IgD-negative memory B cell (primary cell): ENCODE data around the gene SLTM. TPM values are rescaled to one million over a fixed set of nuclear protein-coding genes. Genes with fewer than 3 reads are reported as not detected.

Source experiments
- H3K27ac Mint-ChIP-seq, 3 donors: one replicate each; pipeline ENCODE4 v1.8.0; 2020 to 2022; ENCODE audit warnings: mild to moderate bottlenecking in 3 of 3, mixed read lengths in 3 of 3, moderate library complexity in 1 of 3
- H3K27me3 Mint-ChIP-seq: one replicate; pipeline ENCODE4 v1.8.0; 2021; ENCODE audit warnings: mixed read lengths
- H3K36me3 Mint-ChIP-seq: one replicate; pipeline ENCODE4 v1.8.0; 2020; ENCODE audit warnings: mild to moderate bottlenecking, mixed read lengths
- H3K4me1 Mint-ChIP-seq, 3 donors: one replicate each; pipeline ENCODE4 v1.8.0; 2020 to 2022; ENCODE audit warnings: mixed read lengths in 3 of 3, mild to moderate bottlenecking in 1 of 3
- H3K4me3 Mint-ChIP-seq, 4 donors: one replicate each; pipeline ENCODE4 v1.8.0; 2020 to 2022; ENCODE audit warnings: mild to moderate bottlenecking in 4 of 4, mixed read lengths in 4 of 4, moderate library complexity in 3 of 4
- H3K9me3 Mint-ChIP-seq, 3 donors: one replicate each; pipeline ENCODE4 v1.8.0; 2020 to 2021; ENCODE audit warnings: mixed read lengths in 3 of 3, mild to moderate bottlenecking in 1 of 3
- polyA plus RNA-seq: library from polyadenylated mRNA; unstranded; fragments of 300-500 nt; fragmentation: Illumina TruSeq; gene quantifications from one replicate; pipeline ENCODE4 v1.2.3, GENCODE V29; 2021

SLTM gene
- 104 TPM for polyA plus RNA-seq

DNA sequence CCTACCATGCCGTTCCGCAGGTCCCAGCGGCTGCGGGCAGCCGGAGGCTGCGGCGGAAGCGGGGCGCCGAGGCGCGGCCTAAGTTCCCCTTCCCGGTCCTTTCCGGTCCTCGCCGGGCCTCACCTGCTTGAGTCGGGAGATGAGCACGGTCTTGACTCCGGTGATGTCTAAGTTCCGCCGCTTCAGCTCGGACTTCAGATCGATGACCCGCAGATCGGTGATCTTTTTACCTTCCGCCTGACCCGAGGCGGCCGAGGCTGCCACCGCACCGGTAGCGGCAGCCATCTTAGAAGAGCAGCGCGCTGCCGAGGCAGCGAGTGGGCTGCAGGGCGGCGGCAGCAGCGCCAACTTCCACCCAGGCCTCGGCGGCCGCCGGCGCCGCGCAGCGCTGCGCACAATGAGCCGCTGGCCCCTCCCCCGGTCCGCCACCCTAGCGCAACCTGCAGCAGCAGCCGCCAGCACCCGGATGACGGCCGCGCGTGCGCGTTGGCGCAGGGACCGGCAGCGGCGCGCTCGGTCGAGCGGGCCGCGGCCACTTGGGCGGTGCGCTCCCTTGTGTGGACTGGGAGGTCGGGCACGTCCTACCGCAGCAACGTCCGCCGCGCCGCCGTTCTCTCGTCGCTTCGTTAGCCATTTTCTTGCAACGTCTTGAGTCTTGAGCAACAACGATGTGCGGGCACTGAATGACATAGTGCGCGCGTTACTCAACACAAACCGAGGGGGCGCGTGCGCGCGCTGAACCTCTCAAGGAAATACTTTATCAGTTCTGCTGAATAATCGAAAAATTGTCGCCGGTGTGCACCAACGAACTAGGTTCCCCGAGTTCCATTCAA lies at the start of gene SLTM:
TSS of gene SLTM (minus strand) at position 399 of the 833 bp plus-strand sequence. CDS start at position 285, 114 bp downstream.
- H3K27me3 Mint-ChIP-seq: no peaks in the 10 kb centered on the region
- H3K9me3 Mint-ChIP-seq: no peaks in the 10 kb centered on the region
- no peaks in the 10 kb centered on the region for H3K36me3 Mint-ChIP-seq
- peak within 1 kb of the TSS; percentile 88 to 99 (median 98) for H3K4me3 Mint-ChIP-seq
- H3K27ac Mint-ChIP-seq: peak within 1 kb of the TSS; percentile 90 to 100 (median 99)
- H3K4me1 Mint-ChIP-seq: peaks cover 21 to 22% (median 22%) of the 10 kb centered on the region in 3 donors

DNA sequence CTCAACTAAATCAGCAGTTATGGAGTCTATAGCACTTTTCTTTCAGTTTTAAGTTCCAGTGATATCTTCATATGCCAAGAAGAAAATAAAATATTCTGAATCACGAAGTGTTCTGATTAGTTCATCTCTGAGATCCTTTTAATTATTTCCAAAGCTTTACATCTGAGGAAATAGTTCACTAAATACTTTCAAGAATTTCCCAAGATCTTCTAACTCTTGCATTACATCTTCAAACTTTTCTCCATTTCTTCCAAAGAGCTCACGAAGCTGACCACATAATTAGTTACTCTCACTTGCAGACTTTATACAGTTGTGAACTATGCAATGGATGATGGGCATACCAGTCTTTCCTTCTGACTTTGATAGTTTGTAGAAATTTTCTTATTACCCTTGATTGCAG lies 49.8 kb upstream of the SLTM start:
- no peak overlapping the region for H3K27ac Mint-ChIP-seq
- H3K4me1 Mint-ChIP-seq: peaks cover 26 to 33% (median 27%) of the 10 kb centered on the region in 3 donors
- peak overlapping the region in 1 of 4 donors; percentile 25 for H3K4me3 Mint-ChIP-seq
- H3K27me3 Mint-ChIP-seq: no peaks in the 10 kb centered on the region
- H3K36me3 Mint-ChIP-seq: no peaks in the 10 kb centered on the region
- H3K9me3 Mint-ChIP-seq: peaks cover 0 to 3% (median 0%) of the 10 kb centered on the region in 3 donors

DNA sequence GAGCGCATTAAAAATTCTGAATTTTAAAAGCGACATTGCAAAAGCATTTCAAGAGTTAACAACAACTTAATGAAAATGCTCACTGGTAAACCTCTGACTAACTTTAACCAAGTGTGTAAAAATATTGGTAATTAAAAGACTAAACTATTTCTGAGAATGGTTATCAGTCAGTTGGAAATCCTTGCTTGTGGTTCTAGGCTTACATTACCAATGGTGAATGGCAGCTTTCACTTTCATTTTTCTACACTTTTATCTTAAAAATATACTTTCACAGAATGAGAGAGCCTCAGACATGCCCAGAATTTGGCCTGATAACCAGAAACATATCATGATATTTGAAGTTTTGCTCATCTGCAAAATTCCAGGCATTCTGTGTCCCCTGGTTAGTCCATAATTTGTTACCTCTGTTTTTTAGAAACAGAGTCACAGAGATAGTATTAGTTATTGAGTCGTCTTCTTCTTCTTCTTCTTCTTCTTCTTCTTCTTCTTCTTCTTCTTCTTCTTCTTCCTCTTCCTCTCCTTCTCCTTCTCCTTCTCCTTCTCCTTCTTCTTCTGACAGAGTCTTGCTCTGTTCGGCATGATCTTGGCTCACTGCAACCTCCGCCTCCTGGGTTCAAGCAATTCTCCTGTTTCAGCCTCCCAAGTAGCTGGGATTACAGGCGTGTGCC lies 48.5 kb upstream of the SLTM start:
- Mint-ChIP-seq H3K4me1 (peaks cover 28 to 34% (median 29%) of the 10 kb centered on the region in 3 donors), H3K36me3 (no peaks in the 10 kb centered on the region), H3K27ac (peak overlapping the region in 2 of 3 donors; percentile 65 to 81), H3K4me3 (peak overlapping the region; percentile 52 to 79 (median 58)), H3K9me3 (no peaks in the 10 kb centered on the region), H3K27me3 (no peaks in the 10 kb centered on the region)

DNA sequence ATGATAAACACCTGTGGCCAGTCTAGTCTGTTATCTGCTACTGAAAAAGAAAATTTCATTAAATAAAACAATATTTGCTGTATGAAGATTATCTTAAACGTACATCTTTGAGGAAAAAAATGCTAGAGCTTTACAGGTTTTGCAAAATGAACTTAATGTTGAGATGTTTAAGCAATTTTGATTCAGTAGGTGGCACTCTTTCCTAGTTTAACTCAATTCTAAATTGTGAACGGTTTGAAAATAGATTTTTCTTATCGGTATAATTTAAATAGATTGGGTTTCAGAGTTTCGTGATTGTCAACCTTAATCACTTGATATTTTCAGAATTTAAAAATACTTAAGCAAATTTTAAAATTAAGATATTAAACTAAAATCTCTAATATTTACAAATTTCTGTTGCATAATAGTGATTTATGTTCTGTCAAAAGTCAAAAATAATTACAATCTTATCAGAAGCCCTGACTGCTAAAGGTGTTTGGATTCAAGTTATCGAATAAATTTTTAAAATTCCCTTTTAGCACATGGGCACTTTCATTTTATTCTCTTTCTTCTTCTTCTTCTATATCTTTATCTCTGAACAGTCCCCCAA lies 47.0 kb upstream of the SLTM start:
- Mint-ChIP-seq H3K36me3 (no peaks in the 10 kb centered on the region), H3K4me3 (peak overlapping the region; percentile 54 to 90 (median 74)), H3K27ac (peak overlapping the region in 2 of 3 donors; percentile 90 to 96), H3K4me1 (peaks cover 37 to 45% (median 38%) of the 10 kb centered on the region in 3 donors), H3K27me3 (no peaks in the 10 kb centered on the region), H3K9me3 (no peaks in the 10 kb centered on the region)

DNA sequence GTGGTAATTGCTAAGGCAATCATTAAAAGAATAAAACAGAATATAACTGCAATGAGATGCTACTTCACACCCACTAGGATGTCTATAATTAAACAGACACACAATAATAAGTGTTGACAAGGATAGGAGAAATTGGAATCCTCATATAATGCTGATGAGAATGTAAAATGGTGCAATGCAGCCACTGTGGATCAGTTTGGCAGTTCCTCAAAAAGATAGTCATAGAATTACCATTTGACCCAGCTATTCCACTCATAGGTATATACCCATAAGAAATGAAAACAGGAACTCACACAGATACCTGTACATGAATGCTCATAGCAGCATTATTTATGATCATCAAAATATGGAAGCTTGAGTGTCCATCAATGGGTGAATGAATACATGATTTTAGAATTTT lies 44.4 kb upstream of the SLTM start:
- peaks cover 47 to 58% (median 48%) of the 10 kb centered on the region in 3 donors for H3K4me1 Mint-ChIP-seq
- no peaks in the 10 kb centered on the region for H3K9me3 Mint-ChIP-seq
- peak overlapping the region in 1 of 3 donors; percentile 78 for H3K27ac Mint-ChIP-seq
- no peaks in the 10 kb centered on the region for H3K36me3 Mint-ChIP-seq
- H3K4me3 Mint-ChIP-seq: peak overlapping the region in 1 of 4 donors; percentile 28
- H3K27me3 Mint-ChIP-seq: no peaks in the 10 kb centered on the region

DNA sequence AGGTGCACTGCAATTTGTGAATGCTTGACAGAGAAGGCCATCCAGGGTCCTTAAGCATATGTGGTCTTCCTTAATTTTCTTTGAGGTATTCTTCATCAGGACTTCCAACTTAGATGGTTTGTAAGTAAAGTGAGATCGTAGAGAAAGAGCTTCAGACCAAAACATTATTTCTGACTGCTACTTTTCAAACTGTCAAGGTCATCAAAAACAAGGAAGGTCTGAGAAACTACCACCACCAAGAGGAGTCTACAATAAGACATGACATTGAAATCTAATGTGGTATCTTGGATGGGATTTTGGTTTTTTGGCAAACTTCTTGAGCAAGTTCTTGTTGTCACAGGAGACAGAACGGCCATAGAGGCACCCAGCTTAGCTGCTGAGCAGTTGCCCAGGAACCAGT lies 34.0 kb upstream of the SLTM start:
- H3K4me1 Mint-ChIP-seq: peaks cover 0 to 1% (median 0%) of the 10 kb centered on the region in 3 donors
- no peaks in the 10 kb centered on the region for H3K36me3 Mint-ChIP-seq
- no peak overlapping the region for H3K4me3 Mint-ChIP-seq
- peak overlapping the region in 1 of 3 donors; percentile 41 for H3K27ac Mint-ChIP-seq
- H3K9me3 Mint-ChIP-seq: no peaks in the 10 kb centered on the region
- no peaks in the 10 kb centered on the region for H3K27me3 Mint-ChIP-seq

DNA sequence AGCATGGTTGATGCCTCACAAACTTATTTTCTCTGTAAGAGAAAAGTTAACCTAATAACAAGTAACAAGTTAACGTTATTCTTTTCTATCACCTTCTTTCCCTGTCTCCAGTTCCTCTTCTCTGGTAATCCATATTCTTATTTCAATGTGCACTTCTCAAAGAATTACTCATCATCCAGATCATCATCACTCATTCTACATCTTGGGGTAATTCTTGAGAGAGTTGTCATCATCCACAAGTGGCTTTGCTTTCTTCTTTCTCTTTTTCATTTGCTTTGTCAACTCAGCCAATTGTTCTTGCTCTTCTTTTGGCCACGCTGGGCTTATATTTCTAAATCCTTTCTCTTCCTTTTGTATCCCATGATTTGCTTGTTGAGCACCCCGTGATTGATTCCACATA lies 33.2 kb upstream of the SLTM start:
- Mint-ChIP-seq H3K9me3 (no peaks in the 10 kb centered on the region), H3K4me3 (no peak overlapping the region), H3K27ac (no peak overlapping the region), H3K36me3 (no peaks in the 10 kb centered on the region), H3K4me1 (peaks cover 0 to 1% (median 0%) of the 10 kb centered on the region in 3 donors), H3K27me3 (no peaks in the 10 kb centered on the region)

DNA sequence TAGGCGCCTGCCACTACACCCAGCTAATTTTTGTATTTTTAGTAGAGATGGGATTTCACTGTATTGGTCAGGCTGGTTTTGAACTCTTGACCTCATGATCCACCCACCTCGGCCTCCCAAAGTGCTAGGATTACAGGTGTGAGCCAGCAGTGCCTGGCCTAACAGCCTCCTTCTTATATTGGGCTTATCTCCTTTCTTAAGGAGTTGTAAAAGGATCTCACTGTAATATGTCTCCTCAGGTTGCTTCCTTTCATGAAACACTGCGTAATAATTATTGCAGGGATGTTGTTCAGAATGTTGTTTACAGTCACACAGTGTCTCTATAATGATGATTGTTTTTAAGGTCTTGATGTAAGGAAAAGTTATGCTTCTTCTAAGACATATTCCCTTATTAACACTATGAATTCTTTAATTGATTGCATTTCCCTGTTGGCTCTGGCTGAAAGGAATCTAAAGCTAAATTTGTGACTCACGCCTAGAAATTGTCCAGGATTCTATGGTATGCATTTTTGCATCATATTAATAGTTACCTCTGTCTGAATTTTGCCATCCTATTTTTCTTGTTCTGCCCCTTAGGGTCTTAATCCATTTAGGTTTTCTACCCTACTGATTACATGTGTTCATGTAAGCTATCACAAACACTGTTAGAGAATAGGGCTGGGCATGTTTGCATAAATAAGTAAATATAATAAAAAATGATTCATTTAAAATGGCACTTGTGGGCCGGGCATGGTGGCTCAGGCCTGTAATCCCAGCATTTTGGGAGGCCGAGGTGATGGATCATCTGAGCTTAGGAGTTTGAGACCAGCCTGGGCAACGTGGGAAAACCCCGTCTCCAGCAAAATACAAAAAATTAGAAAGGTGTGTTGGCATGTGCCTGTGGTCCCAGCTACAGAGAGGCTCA lies 29.4 kb upstream of the SLTM start:
- H3K9me3 Mint-ChIP-seq: no peaks in the 10 kb centered on the region
- H3K27ac Mint-ChIP-seq: peak overlapping the region in 1 of 3 donors; percentile 14
- H3K4me1 Mint-ChIP-seq: peaks cover 0 to 2% (median 0%) of the 10 kb centered on the region in 3 donors
- H3K36me3 Mint-ChIP-seq: no peaks in the 10 kb centered on the region
- H3K4me3 Mint-ChIP-seq: no peak overlapping the region
- H3K27me3 Mint-ChIP-seq: no peaks in the 10 kb centered on the region

DNA sequence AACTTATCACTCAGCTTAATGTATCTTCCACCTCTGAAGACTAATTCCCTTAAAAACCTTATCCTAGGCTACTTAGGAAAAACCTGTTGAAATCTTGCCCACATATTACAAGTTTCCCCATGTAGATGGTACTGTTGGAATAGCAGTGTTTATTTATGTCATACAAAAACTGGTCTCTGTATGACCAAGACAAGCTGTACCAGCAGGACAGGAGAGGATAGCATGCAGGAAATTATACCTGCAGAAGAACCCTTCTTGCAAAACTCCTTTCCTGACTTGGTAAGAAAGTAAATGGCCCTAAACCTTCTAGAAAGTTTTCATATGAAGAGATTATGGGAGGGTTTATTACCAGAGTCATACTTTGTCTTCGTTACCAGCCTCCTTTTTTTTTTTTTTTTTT lies 28.7 kb upstream of the SLTM start:
- Mint-ChIP-seq H3K4me3 (no peak overlapping the region), H3K27me3 (no peaks in the 10 kb centered on the region), H3K27ac (no peak overlapping the region), H3K36me3 (no peaks in the 10 kb centered on the region), H3K4me1 (peaks cover 3 to 6% (median 5%) of the 10 kb centered on the region in 3 donors), H3K9me3 (no peaks in the 10 kb centered on the region)

DNA sequence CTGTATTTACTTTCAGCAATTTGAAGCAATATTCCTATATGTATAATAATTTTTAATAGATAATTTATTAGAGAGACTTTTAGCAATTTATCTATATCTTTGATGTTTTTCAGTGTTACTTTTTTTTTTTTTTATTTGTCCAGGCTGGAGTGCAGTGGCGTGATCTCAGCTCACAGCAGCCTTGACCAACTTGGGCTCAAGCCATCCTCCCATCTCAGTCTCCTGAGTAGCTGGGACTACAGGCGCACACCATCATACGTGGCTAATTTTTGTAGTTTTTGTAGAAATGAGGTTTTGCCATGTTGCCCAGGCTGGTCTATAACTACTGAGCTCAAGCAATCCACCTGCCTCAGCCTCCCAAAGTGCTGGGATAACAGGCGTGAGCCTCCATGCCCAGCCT lies 25.3 kb upstream of the SLTM start:
- H3K4me1 Mint-ChIP-seq: peaks cover 3 to 5% (median 5%) of the 10 kb centered on the region in 3 donors
- H3K9me3 Mint-ChIP-seq: no peaks in the 10 kb centered on the region
- H3K27ac Mint-ChIP-seq: no peak overlapping the region
- H3K36me3 Mint-ChIP-seq: no peaks in the 10 kb centered on the region
- H3K4me3 Mint-ChIP-seq: no peak overlapping the region
- H3K27me3 Mint-ChIP-seq: no peaks in the 10 kb centered on the region

DNA sequence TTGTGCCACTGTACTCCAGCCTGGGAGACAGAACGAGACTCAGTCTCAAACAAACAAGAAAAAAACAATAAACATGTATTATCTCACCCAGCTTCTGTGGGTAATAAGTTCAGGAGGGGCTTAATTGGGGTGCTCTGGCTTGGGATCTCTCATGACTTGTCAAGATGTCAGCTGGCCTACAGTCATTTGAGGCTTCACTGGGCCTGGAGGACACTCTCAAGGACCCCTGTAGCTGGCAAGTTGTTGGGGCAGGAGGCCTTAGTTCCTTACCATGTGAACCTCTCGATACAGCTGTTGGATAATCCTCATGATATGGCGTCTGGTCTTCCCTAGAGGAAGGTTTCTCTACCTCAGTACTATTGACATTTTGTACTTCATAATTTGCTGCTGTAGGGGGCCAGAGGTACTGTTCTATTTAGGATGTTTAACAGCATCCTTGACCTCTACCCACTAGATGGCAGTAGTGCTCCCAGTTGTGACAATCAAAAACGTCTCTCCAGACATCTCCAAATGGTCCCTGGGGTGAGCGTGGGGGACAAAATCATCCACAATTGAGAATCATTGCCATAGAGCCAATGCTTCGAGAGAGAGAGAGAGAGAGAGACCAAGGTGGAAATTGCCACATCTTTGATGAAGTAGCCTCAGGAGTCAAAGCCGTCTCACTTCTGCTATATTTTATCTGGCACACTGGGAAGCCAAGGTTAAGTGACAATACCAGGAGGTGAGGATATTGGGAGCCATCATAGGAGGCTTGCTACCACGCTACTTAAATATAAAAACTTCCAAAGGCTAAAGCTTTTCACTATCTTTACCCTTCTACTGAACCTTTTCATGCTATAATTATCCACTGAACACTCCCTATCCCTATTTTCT lies 23.9 kb upstream of the SLTM start:
- peak overlapping the region in 1 of 3 donors; percentile 87 for H3K27ac Mint-ChIP-seq
- H3K36me3 Mint-ChIP-seq: no peaks in the 10 kb centered on the region
- H3K27me3 Mint-ChIP-seq: no peaks in the 10 kb centered on the region
- H3K9me3 Mint-ChIP-seq: no peaks in the 10 kb centered on the region
- no peak overlapping the region for H3K4me3 Mint-ChIP-seq
- peaks cover 3 to 7% (median 5%) of the 10 kb centered on the region in 3 donors for H3K4me1 Mint-ChIP-seq

DNA sequence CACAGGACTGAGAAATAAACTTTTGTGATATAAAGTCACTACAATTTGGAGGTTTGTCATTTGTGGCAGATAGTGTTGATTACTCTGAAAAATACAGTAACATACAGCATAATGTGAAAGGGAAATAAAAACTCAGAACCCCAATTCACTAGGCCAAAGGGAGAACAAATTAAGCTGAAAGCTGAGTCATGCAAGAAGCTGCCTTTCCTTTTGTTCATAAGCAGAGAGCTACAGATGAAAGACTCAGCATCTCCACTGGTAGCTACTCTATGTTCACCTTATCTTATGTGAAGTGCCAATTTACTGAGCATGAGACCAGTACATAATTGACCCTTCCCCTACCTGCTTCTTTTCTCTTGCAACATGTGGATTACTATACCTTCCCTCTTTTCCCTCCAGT lies 19.3 kb upstream of the SLTM start:
- Mint-ChIP-seq H3K27me3 (no peaks in the 10 kb centered on the region), H3K4me1 (peaks cover 3 to 6% (median 5%) of the 10 kb centered on the region in 3 donors), H3K9me3 (no peaks in the 10 kb centered on the region), H3K27ac (no peak overlapping the region), H3K4me3 (no peak overlapping the region), H3K36me3 (peaks cover 2% of the 10 kb centered on the region)

DNA sequence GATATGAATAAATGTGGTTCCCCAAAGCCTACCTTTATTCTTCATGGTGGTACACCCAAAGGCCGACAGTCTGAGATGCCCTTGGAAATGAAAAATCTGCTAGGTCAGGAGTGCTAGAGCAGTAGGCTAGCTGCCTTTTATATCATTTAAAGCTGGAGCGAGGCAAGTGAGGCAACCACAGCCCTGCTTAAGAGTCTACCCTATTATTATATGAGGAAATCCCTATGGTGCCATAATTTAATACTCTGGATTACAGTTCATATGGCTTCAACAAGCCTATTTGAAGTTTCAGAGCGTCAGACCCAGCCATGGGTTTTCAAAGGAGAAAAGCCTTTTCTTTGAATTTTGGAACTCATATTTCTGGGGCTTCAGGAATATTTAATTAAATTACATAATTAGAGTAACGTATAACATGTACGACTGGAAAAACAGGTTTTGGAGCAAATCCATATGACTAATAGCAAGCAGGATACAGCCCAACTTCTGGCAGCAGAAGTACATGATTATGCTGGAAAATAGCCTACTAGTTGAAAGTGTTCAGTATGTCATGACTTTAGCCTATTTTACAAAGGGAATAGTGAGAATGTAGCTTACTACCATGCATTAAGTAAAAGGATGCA lies 18.0 kb upstream of the SLTM start:
- H3K9me3 Mint-ChIP-seq: peaks cover 0 to 1% (median 0%) of the 10 kb centered on the region in 3 donors
- no peak overlapping the region for H3K27ac Mint-ChIP-seq
- H3K27me3 Mint-ChIP-seq: no peaks in the 10 kb centered on the region
- peaks cover 0 to 2% (median 0%) of the 10 kb centered on the region in 3 donors for H3K4me1 Mint-ChIP-seq
- H3K4me3 Mint-ChIP-seq: no peak overlapping the region
- H3K36me3 Mint-ChIP-seq: peaks cover 2% of the 10 kb centered on the region
